ENCODE data around the gene CFAP45.

CFAP45 gene, protein sequence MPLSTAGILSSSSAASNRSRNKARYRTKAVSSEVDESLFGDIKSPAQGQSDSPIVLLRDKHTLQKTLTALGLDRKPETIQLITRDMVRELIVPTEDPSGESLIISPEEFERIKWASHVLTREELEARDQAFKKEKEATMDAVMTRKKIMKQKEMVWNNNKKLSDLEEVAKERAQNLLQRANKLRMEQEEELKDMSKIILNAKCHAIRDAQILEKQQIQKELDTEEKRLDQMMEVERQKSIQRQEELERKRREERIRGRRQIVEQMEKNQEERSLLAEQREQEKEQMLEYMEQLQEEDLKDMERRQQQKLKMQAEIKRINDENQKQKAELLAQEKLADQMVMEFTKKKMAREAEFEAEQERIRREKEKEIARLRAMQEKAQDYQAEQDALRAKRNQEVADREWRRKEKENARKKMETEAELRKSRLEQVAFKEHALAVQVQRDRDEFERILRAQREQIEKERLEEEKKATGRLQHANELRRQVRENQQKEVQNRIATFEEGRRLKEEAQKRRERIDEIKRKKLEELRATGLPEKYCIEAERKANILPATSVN

DNA sequence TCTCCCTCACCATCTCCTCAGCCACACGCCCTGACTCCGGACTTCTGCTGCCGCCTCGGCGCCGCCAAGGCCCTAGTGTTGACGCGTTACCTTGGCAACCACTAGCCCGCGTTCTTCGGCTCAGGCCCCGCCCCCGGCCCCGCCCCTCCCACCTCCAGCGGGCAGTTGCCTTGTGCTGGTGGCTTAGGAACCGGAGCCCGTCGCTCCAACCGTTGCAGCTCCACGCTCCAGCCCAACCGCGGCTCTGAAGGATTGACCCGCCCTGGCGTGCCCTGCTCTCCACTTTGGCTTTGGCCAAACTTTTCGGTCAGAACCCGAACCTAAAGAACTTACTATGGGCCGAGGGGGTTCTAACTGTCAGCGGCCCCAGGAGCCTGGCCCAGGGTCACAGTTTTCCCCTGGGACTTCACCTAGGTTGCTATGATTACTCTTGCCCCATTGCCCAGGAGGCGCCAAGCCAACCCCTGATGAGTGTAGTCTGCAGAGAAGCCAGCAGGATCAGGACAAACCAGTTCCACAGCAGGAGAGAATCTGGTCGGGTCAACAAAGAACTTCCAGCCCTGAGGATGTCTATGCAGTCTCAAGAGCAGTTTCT lies at the start of gene CFAP45:
Gene CFAP45 (minus strand): TSS at position 80 of the 595 bp plus-strand sequence. CDS start 67 bp downstream, at position 13.
- TF ChIP-seq, protein P1, sequence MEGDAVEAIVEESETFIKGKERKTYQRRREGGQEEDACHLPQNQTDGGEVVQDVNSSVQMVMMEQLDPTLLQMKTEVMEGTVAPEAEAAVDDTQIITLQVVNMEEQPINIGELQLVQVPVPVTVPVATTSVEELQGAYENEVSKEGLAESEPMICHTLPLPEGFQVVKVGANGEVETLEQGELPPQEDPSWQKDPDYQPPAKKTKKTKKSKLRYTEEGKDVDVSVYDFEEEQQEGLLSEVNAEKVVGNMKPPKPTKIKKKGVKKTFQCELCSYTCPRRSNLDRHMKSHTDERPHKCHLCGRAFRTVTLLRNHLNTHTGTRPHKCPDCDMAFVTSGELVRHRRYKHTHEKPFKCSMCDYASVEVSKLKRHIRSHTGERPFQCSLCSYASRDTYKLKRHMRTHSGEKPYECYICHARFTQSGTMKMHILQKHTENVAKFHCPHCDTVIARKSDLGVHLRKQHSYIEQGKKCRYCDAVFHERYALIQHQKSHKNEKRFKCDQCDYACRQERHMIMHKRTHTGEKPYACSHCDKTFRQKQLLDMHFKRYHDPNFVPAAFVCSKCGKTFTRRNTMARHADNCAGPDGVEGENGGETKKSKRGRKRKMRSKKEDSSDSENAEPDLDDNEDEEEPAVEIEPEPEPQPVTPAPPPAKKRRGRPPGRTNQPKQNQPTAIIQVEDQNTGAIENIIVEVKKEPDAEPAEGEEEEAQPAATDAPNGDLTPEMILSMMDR (conservative IDR thresholded peaks at IDR 0.05; ENCODE audit: low read length): no peak
- DNase-seq (ENCODE audit: low read depth): peak; percentile 61
- no peak within 1 kb of the TSS for H3K4me3 ChIP-seq (ENCODE audit: low read length)

DNA sequence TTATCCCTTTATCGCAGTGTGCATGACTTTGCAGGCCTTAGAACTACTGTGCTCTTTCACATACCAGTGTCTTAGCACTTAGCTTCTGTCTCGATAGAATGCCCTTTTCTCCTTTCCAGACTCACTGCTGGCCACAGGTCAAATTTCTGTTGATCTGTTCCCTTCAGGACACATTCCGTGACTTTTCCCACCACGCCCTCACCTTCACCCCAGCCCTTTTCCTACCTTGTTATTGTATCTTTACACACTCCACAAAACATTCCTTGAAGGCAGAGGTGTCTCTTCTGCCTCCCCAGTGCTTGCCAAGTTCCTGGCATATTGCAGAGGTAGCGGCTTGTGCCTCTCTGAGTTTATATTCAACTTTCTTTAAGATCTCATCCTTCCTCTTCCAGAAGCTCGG lies 49.2 kb upstream of the CFAP45 start:
- no peak overlapping the region for H3K4me3 ChIP-seq (ENCODE audit: low read length)
- TF ChIP-seq, protein P1 (conservative IDR thresholded peaks at IDR 0.05; ENCODE audit: low read length): no peak
- DNase-seq (ENCODE audit: low read depth): no peak

DNA sequence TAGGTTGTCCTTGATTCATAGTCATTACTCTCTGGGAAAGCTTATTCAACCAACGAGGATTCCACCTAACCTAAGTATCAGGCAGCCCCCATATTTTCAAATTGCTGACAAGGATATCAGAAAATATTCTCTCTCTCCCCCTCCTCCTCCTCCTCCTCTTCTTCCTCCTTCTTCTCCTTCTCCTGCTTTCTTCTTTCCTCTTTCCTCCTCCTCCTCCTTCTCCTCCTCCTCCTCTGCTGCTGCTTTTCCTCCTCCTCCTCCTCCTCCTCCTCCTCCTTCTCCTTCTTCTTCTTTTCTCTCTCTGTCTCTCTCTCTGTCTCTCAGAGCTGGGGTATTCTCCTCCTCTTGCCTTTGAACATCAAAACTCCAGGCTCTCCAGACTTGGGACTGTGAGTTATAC lies 48.0 kb upstream of the CFAP45 start:
- no peak overlapping the region for H3K4me3 ChIP-seq (ENCODE audit: low read length)
- TF ChIP-seq, protein P1 (conservative IDR thresholded peaks at IDR 0.05; ENCODE audit: low read length): no peak

DNA sequence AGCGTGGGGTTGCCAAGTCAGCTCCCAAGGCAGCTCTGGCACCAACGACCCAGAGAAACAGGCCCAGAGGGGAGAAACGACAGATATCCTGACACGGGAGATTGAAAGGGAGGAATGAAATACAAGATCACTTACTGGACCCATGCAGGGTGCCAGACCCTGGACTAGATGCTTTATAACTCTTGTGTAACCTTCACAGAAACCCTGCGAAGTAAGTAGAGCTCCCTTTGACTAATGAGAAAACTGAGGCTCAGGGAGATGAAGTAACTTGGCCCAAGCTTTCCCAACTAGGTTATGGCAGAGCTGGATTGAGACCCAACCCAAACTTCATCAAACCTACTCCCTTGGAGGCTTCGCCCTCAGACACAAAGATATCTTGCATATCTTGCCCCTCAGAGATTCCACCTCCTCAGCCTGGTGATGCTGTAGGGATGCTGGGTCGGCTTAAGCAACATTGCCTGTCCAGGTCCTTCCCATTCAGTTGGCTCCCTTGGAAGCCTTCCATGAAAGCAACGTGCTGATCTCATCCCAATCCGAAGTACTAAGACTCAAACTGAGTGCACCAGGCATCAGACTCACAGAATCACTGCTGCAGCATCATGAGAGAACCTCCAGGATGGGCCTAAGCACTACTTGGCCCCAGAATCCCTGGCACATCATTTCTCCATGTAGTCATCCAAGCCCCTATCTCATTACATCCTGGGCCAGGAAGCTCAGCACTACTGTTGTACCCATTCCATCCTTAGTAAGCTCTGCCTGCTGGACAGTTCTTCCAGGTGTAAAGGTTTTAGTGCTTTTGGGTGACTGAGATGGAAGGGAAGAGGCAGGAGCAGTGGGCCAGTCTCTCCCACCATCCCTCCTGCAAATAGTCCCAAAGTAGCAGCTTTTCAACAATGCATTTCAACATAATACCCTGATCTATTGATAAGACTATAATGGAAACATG lies 46.5 kb upstream of the CFAP45 start:
- no peak for DNase-seq (ENCODE audit: low read depth)
- TF ChIP-seq, protein P1 (conservative IDR thresholded peaks at IDR 0.05; ENCODE audit: low read length): no peak
- H3K4me3 ChIP-seq (ENCODE audit: low read length): no peak overlapping the region; the same call in 1 of the 2 replicates

More for the DNA sequence above, 48.0 kb upstream of the CFAP45 start:
- DNase-seq (ENCODE audit: low read depth): no peak

DNA sequence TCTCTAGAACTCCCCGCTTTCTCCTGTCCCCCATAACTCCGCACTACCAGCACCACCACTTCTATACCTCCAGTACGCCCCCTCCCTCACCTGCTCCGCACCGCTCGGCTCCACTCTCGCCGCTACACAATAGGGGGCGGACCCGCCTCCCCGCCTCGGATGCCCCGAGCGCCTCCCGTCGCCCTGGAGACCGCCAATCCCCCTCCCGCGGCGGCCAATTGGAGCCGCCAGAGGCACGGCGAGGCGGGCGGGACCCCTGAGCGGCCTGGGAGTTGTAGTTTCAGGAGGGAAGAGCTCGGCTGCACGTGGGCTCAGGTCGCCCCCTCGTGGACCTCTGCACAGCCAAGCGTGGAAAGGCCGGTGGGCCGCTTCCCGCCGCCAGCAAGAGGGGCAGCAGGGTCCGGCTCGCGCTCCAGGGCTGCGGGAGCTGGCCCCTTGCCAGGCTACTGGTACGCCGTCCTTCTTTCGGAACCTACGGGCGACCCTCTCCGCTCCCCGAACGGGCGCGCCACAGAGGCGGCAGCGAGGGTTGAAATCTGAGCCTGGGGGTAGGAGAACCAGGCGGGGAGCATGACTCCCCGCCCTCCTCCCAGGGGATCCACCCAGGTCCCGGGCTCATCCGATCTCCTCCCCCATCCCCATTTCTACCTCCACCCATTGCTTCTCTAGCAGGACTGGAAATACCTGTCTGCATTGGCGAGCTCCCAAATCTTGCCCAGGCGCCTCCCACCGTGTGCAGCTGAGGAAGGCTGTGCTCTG lies 45.7 kb upstream of the CFAP45 start, which contains the start of gene IGSF9:
Gene IGSF9 (minus strand): TSS at position 131 of the 759 bp plus-strand sequence. CDS start 2,159 bp downstream, outside the sequence.
- DNase-seq (ENCODE audit: low read depth): peak; percentile 45
- TF ChIP-seq, protein P1 (conservative IDR thresholded peaks at IDR 0.05; ENCODE audit: low read length): peak; percentile 47
- peak within 1 kb of the TSS; percentile 53 for H3K4me3 ChIP-seq (ENCODE audit: low read length)

Measured in AG10803 (cell line).